AG09309 (cell line): Measurements from ENCODE around the gene PRDX1.
A peak's percentile ranks its signal among the peaks of the same experiment; 100 is the strongest.
"Not testable (repeated sequence)": the region's sequence is repeated elsewhere in the genome, so short reads cannot be mapped to it uniquely, and the experiment has no call there.

Experiments used
- DNase-seq: peaks from one replicate; pipeline ENCODE4 v3.0.0-alpha.2; 2010; ENCODE audit warnings: low read depth
- H3K4me3 ChIP-seq: 2 replicates; pipeline ENCODE4 v1.5.1; 2011; ENCODE audit warnings: mild to moderate bottlenecking, low read depth, low read length, moderate library complexity; ENCODE audit not compliant: control insufficient read depth
- CTCF ChIP-seq: IDR thresholded peaks from 2 replicates; pipeline ENCODE4 v1.5.1; 2011; ENCODE audit warnings: mild to moderate bottlenecking, low read depth, low read length, inconsistent platforms; ENCODE audit not compliant: insufficient read depth, control insufficient read depth; ENCODE audit errors: missing control alignments

The PRDX1 gene

GRCh38 chr1:45522324-45523104, 830 bp upstream of the PRDX1 start:
- H3K4me3 ChIP-seq = peak overlapping the region; percentile 93
- no peak for TF ChIP-seq CTCF
- DNase-seq = no peak

GRCh38 chr1:45519774-45520173, 1.9 kb downstream of the PRDX1 start:
- not testable (repeated sequence) for DNase-seq
- peak overlapping the region; percentile 5; the same call in 1 of the 2 replicates for H3K4me3 ChIP-seq

GRCh38 chr1:45518910-45519309, 2.8 kb downstream of the PRDX1 start:
- no peak for TF ChIP-seq CTCF
- no peak for DNase-seq
- no peak overlapping the region for H3K4me3 ChIP-seq

GRCh38 chr1:45518366-45518765, 3.3 kb downstream of the PRDX1 start:
- not testable (repeated sequence) for H3K4me3 ChIP-seq

GRCh38 chr1:45516465-45516864, 5.2 kb downstream of the PRDX1 start:
- no peak for TF ChIP-seq CTCF
- no peak for DNase-seq
- H3K4me3 ChIP-seq = no peak overlapping the region

More at GRCh38 chr1:45518366-45518765, 3.3 kb downstream of the PRDX1 start:
- not testable (repeated sequence) for DNase-seq

- no peak for TF ChIP-seq CTCF
- no peak for DNase-seq
- no peak overlapping the region for H3K4me3 ChIP-seq
Observed at GRCh38 chr1:45516036-45516435, 5.6 kb downstream of the PRDX1 start.

GRCh38 chr1:45513532-45514260, 8.0 kb downstream of the PRDX1 start:
- not testable (repeated sequence) for H3K4me3 ChIP-seq, DNase-seq

GRCh38 chr1:45512641-45513054, 9.0 kb downstream of the PRDX1 start:
- H3K4me3 ChIP-seq = no peak overlapping the region
- no peak for DNase-seq
- TF ChIP-seq CTCF = peak; percentile 77
